GM19452 (cell line): ENCODE data around the gene LDB1.

ENCODE experiments used
- ATAC-seq: cut with Tn5 transposase; IDR thresholded peaks from one replicate; pipeline ENCODE4 v1.9.1; 2021; ENCODE audit not compliant: unreplicated experiment

The LDB1 gene

DNA sequence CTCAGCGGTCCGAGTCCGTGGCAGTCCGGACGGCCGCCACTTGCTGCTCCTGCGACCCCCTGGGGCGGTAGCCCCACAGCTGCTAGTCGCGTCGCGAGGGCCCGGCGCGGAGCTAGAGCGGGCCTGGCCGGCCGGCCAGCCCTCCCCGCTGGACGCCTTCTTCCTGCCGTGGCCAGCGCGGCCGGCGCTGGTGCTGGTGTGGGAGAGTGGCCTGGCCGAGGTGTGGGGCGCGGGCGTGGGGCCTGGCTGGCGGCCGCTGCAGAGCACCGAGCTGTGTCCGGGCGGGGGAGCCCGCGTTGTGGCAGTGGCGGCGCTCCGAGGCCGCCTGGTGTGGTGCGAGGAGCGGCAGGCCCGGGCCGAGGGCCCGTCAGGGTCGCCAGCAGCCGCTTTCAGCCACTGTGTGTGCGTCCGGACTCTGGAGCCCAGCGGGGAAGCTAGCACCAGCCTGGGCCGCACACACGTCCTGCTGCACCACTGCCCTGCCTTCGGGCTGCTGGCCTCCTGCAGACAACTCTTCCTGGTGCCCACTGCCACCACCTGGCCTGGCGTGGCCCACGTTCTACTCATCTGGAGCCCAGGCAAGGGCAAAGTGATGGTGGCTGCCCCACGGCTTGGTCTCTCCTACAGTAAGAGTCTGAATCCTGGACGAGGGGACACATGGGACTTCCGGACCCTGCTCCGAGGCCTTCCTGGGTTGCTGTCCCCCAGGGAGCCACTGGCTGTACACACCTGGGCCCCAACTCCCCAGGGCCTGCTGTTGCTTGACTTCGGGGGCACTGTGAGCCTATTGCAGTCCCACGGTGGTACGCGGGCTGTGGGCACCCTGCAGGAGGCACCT lies 54.4 kb downstream of the LDB1 start:
- peak; percentile 25 for ATAC-seq

DNA sequence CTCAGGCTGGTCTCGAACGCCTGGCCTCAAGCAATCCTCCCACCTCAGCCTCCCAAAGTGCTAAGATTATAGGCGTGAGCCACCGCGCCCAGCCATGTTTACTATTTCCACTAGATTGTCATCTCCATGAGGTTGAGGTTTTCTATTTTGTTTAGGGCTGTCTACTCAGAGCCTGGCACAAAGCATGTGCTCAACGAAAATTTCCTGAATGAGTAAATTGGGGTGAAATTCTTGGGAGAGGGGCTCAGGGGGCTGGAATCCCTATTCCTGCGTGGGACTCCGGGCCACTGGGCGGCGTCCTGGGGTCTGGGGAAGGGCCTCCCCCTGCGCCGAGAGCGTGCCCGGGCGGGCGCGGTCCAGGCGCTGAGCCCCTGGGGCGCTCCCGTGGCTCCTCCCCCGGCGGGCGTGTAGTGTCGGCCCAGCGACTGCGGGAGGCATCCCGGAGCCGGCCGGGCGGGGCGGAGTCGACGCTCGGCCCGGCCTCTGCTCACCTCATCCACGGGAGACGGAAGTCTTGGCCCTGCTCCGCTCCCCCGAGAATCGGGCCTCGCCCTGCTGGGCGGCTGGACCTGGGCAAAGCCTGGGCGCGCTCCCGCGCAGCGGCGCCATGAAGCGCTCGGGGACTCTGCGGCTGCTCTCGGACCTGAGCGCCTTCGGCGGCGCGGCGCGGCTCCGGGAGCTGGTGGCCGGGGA lies 55.2 kb downstream of the LDB1 start, which contains the start of gene HPS6:
HPS6 (plus strand) TSS at position 482 of the 693 bp plus-strand sequence; CDS start at position 608, 126 bp downstream.
- ATAC-seq: peak; percentile 98

DNA sequence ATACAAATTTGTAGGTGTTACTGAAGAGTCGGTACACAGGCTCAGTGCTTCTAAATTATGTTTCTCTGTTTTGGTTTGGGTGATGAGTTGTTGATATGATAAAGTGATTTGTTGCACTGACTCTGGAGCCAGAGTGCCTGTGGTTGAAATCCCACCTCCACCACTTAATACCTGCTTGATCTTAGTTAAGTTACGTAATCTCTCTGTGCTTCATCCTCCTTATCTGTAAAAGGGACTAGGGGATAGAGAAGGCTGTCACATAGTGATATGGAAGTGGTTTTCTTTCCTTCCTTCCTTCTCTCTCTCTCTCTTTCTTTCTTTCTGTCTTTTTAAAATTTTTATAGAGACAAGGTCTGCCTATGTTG lies 55.7 kb downstream of the LDB1 start:
- ATAC-seq: no peak

DNA sequence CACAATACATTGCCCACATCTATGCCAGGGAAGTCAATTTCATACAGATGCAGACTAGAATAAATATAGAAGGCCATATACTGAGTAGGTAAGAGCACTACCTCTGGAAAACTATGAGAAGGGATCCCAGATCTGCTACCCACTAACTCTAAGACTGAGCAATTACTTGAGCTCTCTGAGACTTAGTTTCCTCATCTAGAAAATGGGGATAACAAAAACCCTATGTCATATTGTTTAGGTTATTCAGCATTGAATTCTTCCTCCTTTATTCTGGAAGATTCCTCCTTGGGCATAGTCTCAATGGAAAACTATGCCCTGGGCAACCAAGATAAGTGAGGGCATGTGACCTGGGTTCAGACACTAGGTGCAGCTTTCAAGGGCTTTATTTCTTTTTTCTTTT lies 60.2 kb downstream of the LDB1 start:
- ATAC-seq: no peak
